IMR-90 (cell line): ENCODE results near the gene PLEKHG1. TPM values are rescaled to one million over a fixed set of nuclear protein-coding genes. Genes with fewer than 3 reads are reported as not detected.

Experiments used
- ATAC-seq: fragments of 200-7000 bp; cut with Tn5 transposase; 2 replicates; pipeline ENCODE4 v1.9.1; 2020; ENCODE audit warnings: low read depth, mild to moderate bottlenecking, moderate library complexity
- BruUV-seq: library from RNA; stranded (reverse); fragments of 400-500 nt; replicated peaks from 2 replicates; lab custom pipeline; 2021; lab: Mats Ljungman, UMichigan
- CTCF ChIA-PET: fragments of 300-600 bp; formaldehyde crosslinking; extraction: SDS; loops from one replicate; lab custom pipeline; 2021; ENCODE audit warnings: antibody characterized with exemption; lab: Yijun Ruan, JAX
- POLR2A ChIA-PET: fragments of 300-600 bp; sonication (Branson Sonifier 250); formaldehyde crosslinking; loops from one replicate; lab custom pipeline; 2022; ENCODE audit warnings: antibody characterized with exemption; ENCODE audit not compliant: unreplicated experiment; lab: Charles Lee
- DNase-seq: peaks from one replicate; pipeline ENCODE4 v3.0.0; 2013
- H2AFZ ChIP-seq: replicated peaks from 2 replicates; pipeline ENCODE3; 2013; ENCODE audit warnings: low read length, mild to moderate bottlenecking; ENCODE audit not compliant: poor library complexity
- H2AK5ac ChIP-seq: 2 replicates; pipeline ENCODE4 v1.6.1; 2013; ENCODE audit warnings: low read depth, low read length, inconsistent platforms
- H2AK9ac ChIP-seq: replicated peaks from 2 replicates; pipeline ENCODE3; 2013; ENCODE audit warnings: mild to moderate bottlenecking, low read depth, low read length, moderate library complexity; ENCODE audit not compliant: poor library complexity
- H2BK120ac ChIP-seq: 2 replicates; pipeline ENCODE4 v1.6.1; 2013; ENCODE audit warnings: low read depth, low read length, inconsistent platforms
- H2BK15ac ChIP-seq: 3 replicates; pipeline ENCODE4 v1.6.1; 2013; ENCODE audit warnings: low read depth, low read length, inconsistent platforms
- H2BK20ac ChIP-seq: 2 replicates; pipeline ENCODE4 v1.6.1; 2013; ENCODE audit warnings: low read depth, mild to moderate bottlenecking, inconsistent platforms, low read length, moderate library complexity
- H2BK5ac ChIP-seq: 2 replicates; pipeline ENCODE4 v1.6.1; 2013; ENCODE audit warnings: mild to moderate bottlenecking, low read depth, low read length, inconsistent platforms; ENCODE audit not compliant: poor library complexity, severe bottlenecking
- H3K14ac ChIP-seq: replicated peaks from 2 replicates; pipeline ENCODE4 v1.6.1; 2013; ENCODE audit warnings: low read depth, low read length, inconsistent platforms
- H3K18ac ChIP-seq: 2 replicates; pipeline ENCODE4 v1.6.1; 2013; ENCODE audit warnings: low read depth, low read length, control low read depth
- H3K23ac ChIP-seq: 2 replicates; pipeline ENCODE4 v1.6.1; 2013; ENCODE audit warnings: low read depth, low read length, inconsistent platforms
- H3K27ac ChIP-seq: 2 replicates; pipeline ENCODE4 v1.5.1; 2013; ENCODE audit warnings: mild to moderate bottlenecking, control low read depth, low read length; ENCODE audit not compliant: insufficient read depth
- H3K27me3 ChIP-seq: 2 replicates; pipeline ENCODE4 v1.6.1; 2013; ENCODE audit warnings: low read length; ENCODE audit not compliant: control insufficient read depth, insufficient read depth
- H3K36me3 ChIP-seq: 2 replicates; pipeline ENCODE4 v1.6.1; 2013; ENCODE audit warnings: low read length, mixed read lengths; ENCODE audit not compliant: control insufficient read depth, insufficient read depth
- H3K4ac ChIP-seq: 2 replicates; pipeline ENCODE4 v1.6.1; 2013; ENCODE audit warnings: low read depth, low read length, inconsistent platforms
- H3K4me1 ChIP-seq: 2 replicates; pipeline ENCODE4 v1.6.1; 2013; ENCODE audit warnings: low read length, mixed read lengths; ENCODE audit not compliant: control insufficient read depth, insufficient read depth
- H3K4me2 ChIP-seq: 2 replicates; pipeline ENCODE4 v1.6.1; 2013; ENCODE audit warnings: low read depth, mild to moderate bottlenecking, control low read depth, low read length, moderate library complexity
- H3K4me3 ChIP-seq: 2 replicates; pipeline ENCODE4 v1.5.1; 2013; ENCODE audit warnings: low read depth, mild to moderate bottlenecking, control low read depth, low read length, moderate library complexity; ENCODE audit not compliant: insufficient read depth
- H3K56ac ChIP-seq: 2 replicates; pipeline ENCODE4 v1.6.1; 2013; ENCODE audit warnings: low read length, inconsistent platforms; ENCODE audit not compliant: insufficient read depth; ENCODE audit errors: extremely low read depth
- H3K79me1 ChIP-seq, 2 experiments: 2 replicates each; pipeline ENCODE4 v1.6.1; 2013; ENCODE audit warnings: low read length in 2 of 2, inconsistent platforms in 1 of 2, low read depth in 1 of 2
- H3K9ac ChIP-seq: 2 replicates; pipeline ENCODE4 v1.6.1; 2013; ENCODE audit warnings: low read depth, low read length, control low read depth
- H3K9me1 ChIP-seq: 2 replicates; pipeline ENCODE4 v1.6.1; 2013; ENCODE audit warnings: low read length, inconsistent platforms; ENCODE audit not compliant: insufficient read depth
- H3K9me3 ChIP-seq: 2 replicates; pipeline ENCODE4 v1.6.1; 2013; ENCODE audit warnings: low read length; ENCODE audit not compliant: control insufficient read depth, insufficient read depth
- H4K20me1 ChIP-seq: 2 replicates; pipeline ENCODE4 v1.6.1; 2013; ENCODE audit warnings: low read length, inconsistent platforms; ENCODE audit not compliant: insufficient read depth
- H4K5ac ChIP-seq: 2 replicates; pipeline ENCODE4 v1.6.1; 2013; ENCODE audit warnings: mild to moderate bottlenecking, low read depth, low read length, control low read depth
- H4K8ac ChIP-seq, 2 experiments: 2 replicates each; pipeline ENCODE4 v1.6.1; 2013; ENCODE audit warnings: low read depth in 2 of 2, low read length in 2 of 2, control low read depth in 1 of 2, inconsistent platforms in 1 of 2
- H4K91ac ChIP-seq: 2 replicates; pipeline ENCODE4 v1.6.1; 2013; ENCODE audit warnings: low read depth, low read length, inconsistent platforms; ENCODE audit not compliant: insufficient read depth
- BHLHE40 ChIP-seq: fragments of 150-350 bp; IDR thresholded peaks from 2 replicates; pipeline ENCODE4 v1.6.1; 2016; ENCODE audit warnings: mild to moderate bottlenecking, low read depth, low read length
- CEBPB ChIP-seq: IDR thresholded peaks from 2 replicates; pipeline ENCODE4 v1.6.1; 2012; ENCODE audit warnings: low read depth, low read length, improper control_type of control experiment
- CHD1 ChIP-seq: IDR thresholded peaks from 2 replicates; pipeline ENCODE4 v1.6.1; 2012; ENCODE audit warnings: low read depth, low read length, improper control_type of control experiment
- ELK1 ChIP-seq: fragments of 150-350 bp; IDR thresholded peaks from 2 replicates; pipeline ENCODE4 v1.6.1; 2016; ENCODE audit warnings: low read depth, mild to moderate bottlenecking, low read length, moderate library complexity, borderline replicate concordance
- MAFK ChIP-seq: IDR thresholded peaks from 2 replicates; pipeline ENCODE4 v1.6.1; 2012; ENCODE audit warnings: low read depth, low read length, improper control_type of control experiment
- MAZ ChIP-seq: IDR thresholded peaks from 2 replicates; pipeline ENCODE4 v1.6.1; 2012; ENCODE audit warnings: low read depth, mild to moderate bottlenecking, low read length, improper control_type of control experiment, moderate library complexity, borderline replicate concordance
- NFE2L2 ChIP-seq: fragments of 150-350 bp; IDR thresholded peaks from 2 replicates; pipeline ENCODE4 v1.6.1; 2016; ENCODE audit warnings: low read depth, mild to moderate bottlenecking, low read length
- POLR2A ChIP-seq: IDR thresholded peaks from 2 replicates; pipeline ENCODE4 v1.6.1; 2012; ENCODE audit warnings: mild to moderate bottlenecking, low read depth, low read length
- RAD21 ChIP-seq: IDR thresholded peaks from 2 replicates; pipeline ENCODE4 v1.6.1; 2012; ENCODE audit warnings: low read length, improper control_type of control experiment
- RCOR1 ChIP-seq: IDR thresholded peaks from 2 replicates; pipeline ENCODE4 v1.6.1; 2012; ENCODE audit warnings: mild to moderate bottlenecking, low read length, improper control_type of control experiment; ENCODE audit not compliant: insufficient replicate concordance
- RFX5 ChIP-seq: IDR thresholded peaks from 2 replicates; pipeline ENCODE4 v1.8.0; 2012; ENCODE audit warnings: low read depth, mild to moderate bottlenecking, low read length, moderate library complexity
- SMC3 ChIP-seq: fragments of 150-350 bp; IDR thresholded peaks from 2 replicates; pipeline ENCODE4 v1.6.1; 2016; ENCODE audit warnings: low read depth, mild to moderate bottlenecking, antibody characterized with exemption, low read length, moderate library complexity
- WGBS, 2 experiments: methylation state at CpG; one replicate each; pipeline versions ENCODE4 v1.1.5 to v1.1.7; 2013; ENCODE audit warnings: missing lambda C conversion rate in 2 of 2; ENCODE audit not compliant: insufficient read length in 1 of 2; ENCODE audit errors: extremely low coverage in 2 of 2; 5-methylcytosine and 5-hydroxymethylcytosine counted together
- dilution Hi-C: fragments of 300-500 bp; cut with HindIII; formaldehyde crosslinking; loops from one replicate; pipeline ENCODE4 v1.14.3; 2018; ENCODE audit warnings: low sequenced_read_pairs; ENCODE audit not compliant: unreplicated experiment
- in situ Hi-C: fragments of 300-500 bp; cut with MboI; formaldehyde crosslinking; loops from 3 replicates; pipeline ENCODE4 v1.14.3; 2019; ENCODE audit warnings: low sequenced_read_pairs, inconsistent platforms, mixed read lengths
- intact Hi-C: fragments of 100-400 bp; cut with micrococcal nuclease; formaldehyde crosslinking; loops from 2 replicates; pipeline ENCODE4 v1.10.0; 2022
- polyA plus RNA-seq, 3 experiments: library from polyadenylated mRNA; depleted of rRNA; stranded (reverse); fragments of >200 nt; gene quantifications; 2 replicates each; pipeline ENCODE4 v1.2.3, GENCODE V29; 2012; ENCODE audit warnings: low replicate concordance in 1 of 3
- total RNA-seq: library from RNA; depleted of rRNA; stranded (reverse); fragments of >200 nt; gene quantifications from 2 replicates; pipeline ENCODE4 v1.2.3, GENCODE V29; 2012

PLEKHG1 gene
- total and polyA plus RNA-seq, 2 of the 4 experiments (the other 2 are of a cell fraction), result 0.09 to 0.36 TPM

GRCh38 chr6:150620763-150621162 lies 21.1 kb downstream of the PLEKHG1 start:
- Histone ChIP-seq H3K14ac (no peak overlapping the region), H4K8ac (no peak overlapping the region), H3K36me3 (no peaks in the 10 kb centered on the region), H3K27ac (no peak overlapping the region), H3K9me3 (no peaks in the 10 kb centered on the region), H4K20me1 (no peaks in the 10 kb centered on the region), H3K9ac (no peak overlapping the region), H3K27me3 (no peaks in the 10 kb centered on the region), H3K4ac (no peak overlapping the region), H3K79me1 (no peaks in the 10 kb centered on the region), H2AK5ac (no peak overlapping the region), H2BK120ac (no peak overlapping the region), H4K5ac (no peak overlapping the region), H2AK9ac (no peak overlapping the region), H3K56ac (no peak overlapping the region), H2BK5ac (no peak overlapping the region), H3K18ac (no peak overlapping the region), H3K4me2 (no peak overlapping the region), H2BK15ac (no peak overlapping the region), H3K23ac (no peak overlapping the region), H4K91ac (no peak overlapping the region), H3K9me1 (no peaks in the 10 kb centered on the region), H2BK20ac (no peak overlapping the region), H2AFZ (no peak overlapping the region), H3K4me1 (no peaks in the 10 kb centered on the region), H3K4me3 (no peak overlapping the region)
- ChIA-PET POLR2A (no interaction called here), CTCF (no interaction called here)
- TF ChIP-seq CHD1 (no peak), CEBPB (no peak), SMC3 (no peak), RCOR1 (no peak), BHLHE40 (no peak), RAD21 (no peak), NFE2L2 (no peak), MAZ (no peak), RFX5 (no peak), MAFK (no peak), POLR2A (no peak), ELK1 (no peak)
- BruUV-seq, result no TSS peak
- ATAC-seq, result no peak
- in situ Hi-C loops (no loop called here), dilution Hi-C loops (no loop called here), intact Hi-C loops (no loop called here)
- no peak for DNase-seq
- WGBS, 2 experiments, result no CpG with 5 or more reads among the region's 2 CpGs
